Stimulated activated CD8-positive, alpha-beta memory T cell treated with anti-CD3 and anti-CD28 coated beads, Interleukin-12 subunit alpha, Interleukin-12 subunit beta, amount 100 ng/mL, for 24 hours (primary cell): Measurements from ENCODE around the gene UBE2O.

Experiments
- DNase-seq: peaks from one replicate; pipeline ENCODE4 v3.0.0-alpha.2; 2020; ENCODE audit errors: extremely low read depth

UBE2O gene

DNA sequence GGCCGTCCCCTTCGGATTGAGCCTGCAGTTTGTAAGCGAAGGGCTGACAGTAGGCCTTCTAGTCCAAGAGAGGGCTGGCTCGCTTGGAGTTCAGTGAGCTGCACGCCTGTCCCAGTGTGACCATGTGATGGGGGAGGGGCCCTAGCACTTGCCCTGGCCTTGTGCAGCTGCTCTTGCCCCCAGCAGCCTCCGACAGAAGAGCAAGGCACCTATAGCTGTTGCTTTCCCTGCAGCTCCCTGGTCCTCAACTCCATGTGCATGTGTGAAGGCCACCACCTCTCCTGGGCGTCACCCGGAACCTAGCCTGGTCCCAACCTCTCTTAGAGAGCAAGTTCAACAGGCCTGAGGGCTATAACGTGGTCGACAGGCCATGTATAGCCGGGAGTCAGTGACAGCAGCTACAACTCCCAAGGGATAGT is 62.9 kb downstream of the UBE2O start:
- no peak for DNase-seq

GRCh38 chr17:76388966-76389888 is 63.7 kb downstream of the UBE2O start:
- DNase-seq = no peak

DNA sequence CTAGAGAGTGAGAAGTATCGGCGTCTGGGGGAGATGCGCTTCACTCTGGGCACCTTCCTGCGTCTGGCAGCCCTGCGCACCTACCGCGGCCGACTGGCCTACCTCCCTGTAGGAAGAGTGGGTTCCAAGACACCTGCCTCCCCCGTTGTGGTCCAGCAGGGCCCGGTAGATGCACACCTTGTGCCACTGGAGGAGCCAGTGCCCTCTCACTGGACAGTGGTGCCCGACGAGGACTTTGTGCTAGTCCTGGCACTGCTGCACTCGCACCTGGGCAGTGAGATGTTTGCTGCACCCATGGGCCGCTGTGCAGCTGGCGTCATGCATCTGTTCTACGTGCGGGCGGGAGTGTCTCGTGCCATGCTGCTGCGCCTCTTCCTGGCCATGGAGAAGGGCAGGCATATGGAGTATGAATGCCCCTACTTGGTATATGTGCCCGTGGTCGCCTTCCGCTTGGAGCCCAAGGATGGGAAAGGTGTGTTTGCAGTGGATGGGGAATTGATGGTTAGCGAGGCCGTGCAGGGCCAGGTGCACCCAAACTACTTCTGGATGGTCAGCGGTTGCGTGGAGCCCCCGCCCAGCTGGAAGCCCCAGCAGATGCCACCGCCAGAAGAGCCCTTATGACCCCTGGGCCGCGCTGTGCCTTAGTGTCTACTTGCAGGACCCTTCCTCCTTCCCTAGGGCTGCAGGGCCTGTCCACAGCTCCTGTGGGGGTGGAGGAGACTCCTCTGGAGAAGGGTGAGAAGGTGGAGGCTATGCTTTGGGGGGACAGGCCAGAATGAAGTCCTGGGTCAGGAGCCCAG is 65.8 kb downstream of the UBE2O start:
- DNase-seq = no peak

GRCh38 chr17:76385892-76386786 is 66.8 kb downstream of the UBE2O start:
- peak; percentile 68 for DNase-seq

DNA sequence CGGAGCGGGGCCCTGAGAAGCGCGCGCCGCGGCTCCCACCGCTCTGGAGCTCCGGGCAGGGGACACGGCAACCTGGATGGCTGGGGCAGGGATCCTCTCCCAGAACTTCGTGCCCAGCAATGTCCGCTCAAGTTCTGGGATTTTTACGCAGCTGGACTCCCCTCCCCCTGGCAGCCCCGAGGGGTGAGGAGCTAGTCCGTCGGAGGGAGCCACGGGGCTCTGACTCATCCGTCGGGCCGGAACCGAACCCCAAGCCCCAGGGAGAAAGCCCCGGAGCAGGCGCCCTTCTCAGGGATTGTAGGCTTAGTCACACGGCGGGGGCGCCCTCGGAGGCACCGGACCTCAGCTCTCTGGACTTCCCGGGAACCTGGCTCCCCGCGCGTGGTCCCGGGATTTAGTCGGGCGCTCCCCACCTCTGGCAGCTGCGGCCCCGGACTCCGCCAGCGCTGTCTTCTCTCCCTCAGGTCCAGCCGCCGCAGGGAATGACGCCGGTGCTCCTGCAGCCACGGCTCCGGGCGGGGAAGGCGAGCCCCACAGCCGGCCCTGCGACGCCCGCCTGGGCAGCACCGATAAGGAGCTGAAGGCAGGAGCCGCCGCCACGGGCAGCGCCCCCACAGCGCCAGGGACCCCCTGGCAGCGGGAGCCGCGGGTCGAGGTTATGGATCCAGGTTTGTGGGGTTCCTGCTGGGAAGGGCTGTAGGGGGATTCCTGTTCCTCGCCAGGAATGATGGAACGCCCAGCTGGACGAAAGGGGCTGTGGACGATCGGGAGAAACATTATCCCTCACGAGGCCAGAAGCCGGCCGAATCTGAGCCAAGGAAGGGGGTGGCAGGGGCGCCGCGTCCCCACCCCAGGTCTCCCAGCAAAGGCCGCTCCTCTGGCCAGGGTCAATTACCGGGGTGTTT is 67.7 kb downstream of the UBE2O start:
- no peak for DNase-seq

- DNase-seq = no peak
Measured at GRCh38 chr17:76384222-76384986, 68.5 kb downstream of the UBE2O start, which contains the start of gene SPHK1. Gene SPHK1 (plus strand): TSS chr17:76384609. CDS start chr17:76385645, 1,036 bp downstream.

GRCh38 chr17:76383546-76384221 is 69.3 kb downstream of the UBE2O start:
- DNase-seq = no peak

DNA sequence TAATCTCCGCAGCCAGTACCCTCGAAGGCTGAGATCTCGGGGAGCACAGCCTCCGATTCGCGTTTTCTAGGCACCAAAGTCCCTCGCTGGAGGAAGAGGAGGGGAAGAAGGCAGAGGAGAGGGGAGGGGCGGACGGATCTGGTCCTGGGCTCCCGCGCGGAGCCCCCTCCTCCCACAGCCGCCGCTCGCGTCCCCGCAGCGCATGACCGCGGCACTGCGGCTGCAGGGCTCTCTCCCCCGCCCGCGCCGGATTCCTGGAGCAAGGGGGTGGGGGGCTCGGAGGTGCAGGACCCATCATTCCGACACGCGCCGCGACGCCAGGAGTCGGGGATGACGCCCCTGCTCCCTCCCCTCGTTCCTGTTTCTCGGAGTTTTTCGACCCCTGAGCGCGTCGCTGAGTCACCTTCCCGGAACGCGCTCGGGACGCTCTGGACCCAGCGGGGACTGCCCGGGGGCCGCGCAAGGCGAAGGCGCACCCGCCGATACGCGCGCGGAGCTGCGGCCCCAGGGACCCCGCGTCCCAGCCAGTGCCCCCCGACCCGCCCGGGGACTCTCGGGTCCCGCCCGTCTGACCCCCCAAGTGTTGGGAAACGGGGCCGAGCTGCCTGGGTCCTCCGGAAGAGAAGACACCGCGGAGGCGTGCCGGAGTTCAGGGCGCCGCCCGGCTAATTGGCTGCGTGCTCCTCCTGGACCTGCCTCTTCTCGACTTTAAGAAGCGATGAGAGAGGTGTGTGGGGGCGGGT is 70.0 kb downstream of the UBE2O start:
- DNase-seq = no peak

- DNase-seq = no peak
Measured at GRCh38 chr17:76382351-76382802, 70.6 kb downstream of the UBE2O start.

DNA sequence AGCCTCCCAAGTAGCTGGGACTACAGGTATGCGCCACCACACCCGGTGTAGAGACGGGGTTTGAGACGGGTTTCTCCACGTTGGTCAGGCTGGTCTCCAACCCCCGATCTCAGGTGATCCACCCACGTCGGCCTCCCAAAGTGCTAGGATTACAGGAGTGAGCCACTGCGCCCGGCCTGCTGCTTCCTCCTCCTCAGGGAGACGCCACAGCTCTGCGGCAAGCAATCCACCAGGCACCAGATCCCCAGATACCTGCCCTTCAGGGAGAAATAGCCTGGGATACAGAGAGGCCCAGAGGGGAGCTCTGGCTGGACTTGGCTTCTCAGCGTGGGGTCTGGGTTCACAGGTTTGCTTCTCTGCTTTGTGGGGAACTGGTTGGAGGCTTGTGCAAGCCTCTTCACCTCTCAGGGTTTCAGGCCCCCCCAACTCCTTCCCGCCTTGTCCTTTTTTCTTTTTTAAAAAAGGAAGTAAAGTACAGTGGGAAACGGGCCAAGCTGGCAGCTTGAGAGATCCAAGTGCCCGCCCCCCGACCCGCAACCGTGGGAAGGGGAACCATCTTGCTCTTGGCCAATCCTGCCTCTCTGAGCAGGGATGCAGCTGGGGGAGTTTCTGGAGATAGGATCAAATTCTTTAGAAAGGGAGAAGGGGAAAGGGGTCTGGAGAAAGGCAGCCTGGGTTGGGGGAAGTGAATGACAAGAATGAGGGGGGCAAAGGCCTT is 71.2 kb downstream of the UBE2O start:
- no peak for DNase-seq

- no peak for DNase-seq
Measured at GRCh38 chr17:76379646-76380376, 73.1 kb downstream of the UBE2O start.

DNA sequence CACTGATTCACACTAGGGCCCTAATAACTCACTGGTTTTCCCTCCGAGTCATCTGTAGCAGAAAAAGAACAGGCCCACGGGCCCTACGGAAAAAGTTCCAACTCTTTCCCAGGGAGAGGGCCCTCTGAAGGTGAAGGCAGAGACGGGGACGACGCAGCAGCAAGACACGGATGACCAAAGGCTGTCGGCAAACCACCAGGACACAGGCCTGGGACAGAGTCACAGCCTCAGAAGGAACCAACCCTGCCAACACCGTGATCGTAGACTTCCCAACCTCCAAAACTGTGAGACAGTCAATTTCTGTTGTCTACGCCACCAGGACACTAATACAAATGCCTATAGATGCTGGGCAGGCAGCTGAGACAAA is 73.7 kb downstream of the UBE2O start:
- no peak for DNase-seq

GRCh38 chr17:76378548-76379274 is 74.2 kb downstream of the UBE2O start:
- DNase-seq = no peak

GRCh38 chr17:76376318-76377133 is 76.4 kb downstream of the UBE2O start:
- no peak for DNase-seq
